ENCODE data around the gene KLHL22. TPM values are rescaled to one million over a fixed set of nuclear protein-coding genes. Genes with fewer than 3 reads are reported as not detected.

KLHL22 gene
- total and polyA plus RNA-seq, 2 of the 4 experiments (the other 2 are of a cell fraction), result 27.1 to 30.1 TPM

GRCh38 chr22:20484948-20485683 lies 10.5 kb downstream of the KLHL22 start:
- no TSS peak for BruUV-seq (replicated peaks)
- CTCF ChIA-PET, result no interaction called here

More at GRCh38 chr22:20484948-20485683, 10.5 kb downstream of the KLHL22 start:
- H3K9me1 ChIP-seq (ENCODE audit: insufficient read depth, low read length), result peaks cover 21% of the 10 kb centered on the region
- H2BK5ac ChIP-seq (ENCODE audit: low read depth, low read length, poor library complexity, severe bottlenecking), result no peak overlapping the region
- no peak overlapping the region for H3K23ac ChIP-seq (ENCODE audit: low read depth, low read length)
- H3K9ac ChIP-seq (ENCODE audit: low read depth, low read length), result no peak overlapping the region
- ATAC-seq (ENCODE audit: low read depth) (no peak), DNase-seq (no peak)
- H3K9me3 ChIP-seq (ENCODE audit: control insufficient read depth, insufficient read depth, low read length), result no peaks in the 10 kb centered on the region
- H3K79me1 ChIP-seq (ENCODE audit: low read depth in 1 of 2, low read length in 2 of 2), result peaks cover 41 to 77% of the 10 kb centered on the region in 2 experiments
- peaks cover 15% of the 10 kb centered on the region for H3K36me3 ChIP-seq (ENCODE audit: control insufficient read depth, insufficient read depth, low read length)
- POLR2A ChIA-PET (ENCODE audit: unreplicated experiment), result no interaction called here
- H3K27me3 ChIP-seq (ENCODE audit: control insufficient read depth, insufficient read depth, low read length), result no peaks in the 10 kb centered on the region
- H2AK5ac ChIP-seq (ENCODE audit: low read depth, low read length), result no peak overlapping the region
- no peak overlapping the region for H3K27ac ChIP-seq (ENCODE audit: insufficient read depth, low read length)
- H2AK9ac ChIP-seq (replicated peaks; ENCODE audit: low read depth, low read length, poor library complexity), result no peak overlapping the region
- H2AFZ ChIP-seq (replicated peaks; ENCODE audit: low read length, poor library complexity), result no peak overlapping the region
- H2BK120ac ChIP-seq (ENCODE audit: low read depth, low read length), result no peak overlapping the region
- no peak overlapping the region for H4K91ac ChIP-seq (ENCODE audit: insufficient read depth, low read depth, low read length)
- H4K5ac ChIP-seq (ENCODE audit: low read depth, low read length), result no peak overlapping the region
- dilution Hi-C loops (cut with HindIII; ENCODE audit: low sequenced_read_pairs, unreplicated experiment) (no loop called here), intact Hi-C loops (cut with micrococcal nuclease) (no loop called here), in situ Hi-C loops (cut with MboI; ENCODE audit: low sequenced_read_pairs) (no loop called here)
- no peak overlapping the region for H3K4me3 ChIP-seq (ENCODE audit: insufficient read depth, low read depth, low read length)
- H3K56ac ChIP-seq (ENCODE audit: extremely low read depth, insufficient read depth, low read length), result no peak overlapping the region
- no peak overlapping the region for H3K4me2 ChIP-seq (ENCODE audit: low read depth, low read length)
- WGBS, 2 experiments (ENCODE audit: extremely low coverage in 2 of 2, insufficient read length in 1 of 2), result no CpG with 5 or more reads among the region's 4 CpGs
- H2BK15ac ChIP-seq (ENCODE audit: low read depth, low read length), result no peak overlapping the region
- H3K18ac ChIP-seq (ENCODE audit: low read depth, low read length), result no peak overlapping the region
- H2BK20ac ChIP-seq (ENCODE audit: low read depth, low read length), result no peak overlapping the region
- peaks cover 17% of the 10 kb centered on the region for H4K20me1 ChIP-seq (ENCODE audit: insufficient read depth, low read length)
- no peak overlapping the region; the same call in 1 of the 2 replicates for H3K14ac ChIP-seq (replicated peaks; ENCODE audit: low read depth, low read length)
- H3K4me1 ChIP-seq (ENCODE audit: control insufficient read depth, insufficient read depth, low read length), result 0 out of 2 replicates have a peak, but pooled peaks cover 1% of the 10 kb centered on the region
- TF ChIP-seq BHLHE40 (IDR thresholded peaks at IDR 0.05; ENCODE audit: low read depth, low read length), result no peak
- TF ChIP-seq, protein P1, sequence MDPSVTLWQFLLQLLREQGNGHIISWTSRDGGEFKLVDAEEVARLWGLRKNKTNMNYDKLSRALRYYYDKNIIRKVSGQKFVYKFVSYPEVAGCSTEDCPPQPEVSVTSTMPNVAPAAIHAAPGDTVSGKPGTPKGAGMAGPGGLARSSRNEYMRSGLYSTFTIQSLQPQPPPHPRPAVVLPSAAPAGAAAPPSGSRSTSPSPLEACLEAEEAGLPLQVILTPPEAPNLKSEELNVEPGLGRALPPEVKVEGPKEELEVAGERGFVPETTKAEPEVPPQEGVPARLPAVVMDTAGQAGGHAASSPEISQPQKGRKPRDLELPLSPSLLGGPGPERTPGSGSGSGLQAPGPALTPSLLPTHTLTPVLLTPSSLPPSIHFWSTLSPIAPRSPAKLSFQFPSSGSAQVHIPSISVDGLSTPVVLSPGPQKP (IDR thresholded peaks at IDR 0.05; ENCODE audit: borderline replicate concordance, low read depth, low read length), result no peak
- no peak for TF ChIP-seq SMC3 (IDR thresholded peaks at IDR 0.05; ENCODE audit: low read depth, low read length)
- no peak for TF ChIP-seq MAFK (IDR thresholded peaks at IDR 0.05; ENCODE audit: low read depth, low read length)
- TF ChIP-seq MXI1 (IDR thresholded peaks at IDR 0.05; ENCODE audit: borderline replicate concordance, low read depth, low read length), result no peak
- no peak for TF ChIP-seq MAZ (IDR thresholded peaks at IDR 0.05; ENCODE audit: borderline replicate concordance, low read depth, low read length)
- TF ChIP-seq NFE2L2 (IDR thresholded peaks at IDR 0.05; ENCODE audit: low read depth, low read length), result no peak
- no peak overlapping the region for H4K8ac ChIP-seq (ENCODE audit: low read depth in 2 of 2, low read length in 2 of 2)
- no peak overlapping the region for H3K4ac ChIP-seq (ENCODE audit: low read depth, low read length)

Data from IMR-90 (cell line).